Measurements from ENCODE around the gene GNG10.
"Not testable (repeated sequence)": the region's sequence is repeated elsewhere in the genome, so short reads cannot be mapped to it uniquely, and the experiment has no call there.

GNG10 gene

DNA sequence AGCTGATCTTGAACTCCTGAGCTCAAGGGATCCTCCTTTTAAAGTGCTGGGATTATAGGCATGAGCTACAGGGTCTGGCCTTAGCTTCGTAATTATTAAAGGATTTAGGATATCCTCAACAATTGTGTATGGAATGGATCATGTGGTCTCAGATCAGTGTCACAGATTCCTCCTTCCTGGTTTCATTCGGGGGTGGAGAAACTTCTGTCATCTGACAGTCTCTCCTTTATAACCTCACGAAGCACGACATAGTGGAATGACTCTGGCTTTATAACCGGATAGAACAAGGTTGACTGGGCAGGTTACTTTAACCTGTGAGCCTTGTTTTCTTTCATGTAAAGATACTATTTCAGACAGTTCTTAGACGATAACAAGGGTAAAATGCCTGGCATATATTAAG lies 4.4 kb upstream of the GNG10 start:
- no peak for DNase-seq

GRCh38 chr9:111658943-111659342 lies 2.5 kb upstream of the GNG10 start:
- DNase-seq: no peak

DNA sequence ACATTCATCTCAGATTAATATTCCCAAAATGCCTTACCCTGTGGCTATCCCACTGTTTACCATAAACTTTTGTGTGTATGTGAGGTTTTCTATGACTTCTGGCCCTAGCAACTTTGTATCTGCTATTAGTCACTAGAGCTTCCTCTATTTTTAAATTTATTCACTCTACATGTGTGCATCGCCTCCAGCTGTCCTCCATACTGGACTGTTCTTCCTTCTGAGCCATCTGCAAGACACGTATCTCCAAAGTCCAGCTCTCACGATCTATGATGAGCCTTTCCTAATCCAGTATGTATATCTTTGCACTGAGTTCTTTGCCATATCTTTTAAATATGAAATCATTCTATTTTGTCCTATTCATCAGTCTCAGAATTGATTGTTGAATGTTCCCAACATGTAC lies 1.7 kb upstream of the GNG10 start:
- DNase-seq: no peak

DNA sequence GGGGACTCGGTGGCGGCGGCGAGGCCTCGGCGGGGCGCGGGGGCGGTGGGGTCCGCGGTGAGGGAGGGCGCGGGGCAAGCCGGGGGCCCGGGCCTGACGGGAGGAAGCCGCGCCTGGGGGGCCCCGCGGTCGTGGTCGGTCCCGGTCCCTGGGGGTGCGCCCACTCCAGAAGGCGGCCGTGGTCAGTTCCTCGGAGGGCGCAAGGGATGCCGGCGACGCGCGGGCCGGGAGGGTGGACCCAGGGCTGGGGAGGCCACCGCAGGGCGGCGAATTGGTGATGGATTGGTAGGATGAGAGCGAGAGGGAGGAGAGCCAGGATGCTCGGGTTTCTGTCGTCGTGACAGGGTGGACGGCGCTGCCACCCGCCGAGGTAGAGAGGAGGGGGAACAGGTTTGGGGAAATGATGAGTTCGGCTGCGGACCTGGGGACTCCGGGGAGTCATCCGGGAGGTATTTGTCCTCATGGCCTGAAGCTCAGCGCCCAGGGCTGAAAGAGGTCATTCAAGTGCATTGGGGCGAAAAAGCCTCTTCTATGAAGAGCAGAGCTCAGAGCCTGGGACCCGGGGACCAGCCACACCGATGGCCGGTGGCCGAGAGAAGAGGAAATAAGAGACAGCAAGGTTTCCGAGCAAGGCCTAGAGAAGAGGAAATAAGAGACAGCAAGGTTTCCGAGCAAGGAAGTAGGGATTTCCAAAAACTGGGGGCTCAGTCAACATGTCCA lies 557 bp downstream of the GNG10 start:
- DNase-seq: peak; percentile 31

GRCh38 chr9:111662576-111663300 lies 1.3 kb downstream of the GNG10 start:
- no peak for DNase-seq

DNA sequence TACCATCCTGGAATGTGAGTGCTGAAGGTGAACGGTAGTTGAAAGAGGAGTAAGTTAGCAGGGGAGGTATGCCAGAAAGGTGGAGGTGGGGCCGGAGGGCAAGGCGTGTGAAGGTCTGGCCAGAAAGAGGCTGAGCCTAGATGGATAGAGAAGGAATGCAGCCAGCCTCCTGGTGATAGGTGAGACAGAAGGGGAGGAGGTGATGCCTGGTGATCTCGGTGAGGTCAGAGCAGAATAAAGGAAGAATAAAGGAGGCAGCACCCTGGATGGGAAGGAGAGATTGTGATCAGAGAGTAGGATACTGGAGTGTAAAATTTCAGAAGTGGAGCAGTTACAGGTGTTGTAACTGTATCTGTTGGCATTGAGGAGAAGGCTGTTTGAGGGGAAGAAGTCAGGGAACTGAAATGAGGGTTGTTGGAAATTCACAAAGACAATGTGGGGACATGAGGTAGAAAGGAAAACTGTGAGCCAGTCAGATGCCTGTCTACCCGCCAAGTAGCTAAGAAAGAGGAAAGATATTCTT lies 2.0 kb downstream of the GNG10 start:
- no peak for DNase-seq

- no peak for DNase-seq
Measured at GRCh38 chr9:111668026-111668573, 6.7 kb downstream of the GNG10 start.

DNA sequence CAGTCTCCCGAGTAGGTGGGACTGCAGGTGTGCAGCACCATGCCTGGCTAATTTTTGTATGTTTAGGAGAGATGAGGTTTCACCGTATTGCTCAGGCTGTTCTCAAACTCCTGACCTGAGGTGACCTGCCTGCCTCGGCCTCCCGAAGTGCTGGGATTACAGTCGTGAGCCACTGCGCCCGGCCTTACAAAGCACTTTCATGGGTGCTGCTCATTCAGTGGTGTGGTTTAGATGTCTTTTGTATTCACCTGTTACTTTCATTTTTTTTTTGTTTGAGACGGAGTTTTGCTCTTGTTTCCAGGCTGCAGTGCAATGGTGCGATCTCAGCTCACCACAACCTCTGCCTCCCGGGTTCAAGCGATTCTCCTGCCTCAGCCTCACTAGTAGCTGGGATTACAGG lies 7.2 kb downstream of the GNG10 start:
- not testable (repeated sequence) for DNase-seq

DNA sequence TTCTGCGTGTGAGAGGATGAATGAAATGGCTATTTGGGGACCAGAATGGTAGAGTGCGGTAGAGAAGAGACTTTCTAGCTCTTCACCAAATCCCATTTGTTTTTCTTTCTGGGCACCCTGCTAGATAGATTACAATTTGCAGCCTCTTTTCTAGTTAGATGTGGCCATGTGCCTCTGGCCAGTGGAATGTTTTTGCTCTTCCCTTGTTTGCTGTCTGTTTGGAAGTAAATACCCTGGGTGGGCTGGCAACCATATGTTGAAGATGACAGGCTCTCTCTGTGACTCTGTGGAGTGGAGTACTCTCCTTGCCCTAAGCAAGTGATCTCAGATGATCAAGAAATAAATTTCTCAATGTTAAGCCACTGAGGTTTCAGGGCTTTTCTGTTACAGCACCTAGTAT lies 12.9 kb downstream of the GNG10 start:
- DNase-seq: no peak

GRCh38 chr9:111676116-111676515 lies 14.7 kb downstream of the GNG10 start:
- DNase-seq: no peak

- no peak for DNase-seq
Measured at GRCh38 chr9:111678293-111678692, 16.9 kb downstream of the GNG10 start.

GRCh38 chr9:111679199-111679598 lies 17.8 kb downstream of the GNG10 start:
- no peak for DNase-seq

GRCh38 chr9:111683392-111683791 lies 22.0 kb downstream of the GNG10 start:
- no peak for DNase-seq

- peak; percentile 65 for DNase-seq
Measured at GRCh38 chr9:111691672-111692329, 30.4 kb downstream of the GNG10 start.

DNA sequence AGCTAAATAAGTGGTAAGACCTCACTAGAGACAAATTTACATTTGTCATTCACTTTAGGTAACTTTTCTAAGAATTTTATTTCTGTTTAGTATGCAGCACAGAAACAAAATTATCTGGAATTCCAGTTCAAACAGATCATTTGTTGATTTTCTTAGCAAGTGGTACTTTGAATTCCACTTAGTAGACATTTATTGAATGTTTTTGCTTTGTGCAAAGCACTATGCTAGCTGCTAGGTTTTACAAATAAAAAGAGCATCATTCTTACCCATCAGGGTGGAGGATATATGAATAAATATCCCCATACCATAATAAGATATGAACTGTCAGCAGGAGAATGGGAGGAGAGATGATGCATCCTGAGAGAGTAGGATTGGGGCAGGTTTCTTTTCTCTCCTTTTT lies 35.4 kb downstream of the GNG10 start:
- DNase-seq: no peak

- DNase-seq: no peak
Measured at GRCh38 chr9:111700776-111701175, 39.4 kb downstream of the GNG10 start.

DNA sequence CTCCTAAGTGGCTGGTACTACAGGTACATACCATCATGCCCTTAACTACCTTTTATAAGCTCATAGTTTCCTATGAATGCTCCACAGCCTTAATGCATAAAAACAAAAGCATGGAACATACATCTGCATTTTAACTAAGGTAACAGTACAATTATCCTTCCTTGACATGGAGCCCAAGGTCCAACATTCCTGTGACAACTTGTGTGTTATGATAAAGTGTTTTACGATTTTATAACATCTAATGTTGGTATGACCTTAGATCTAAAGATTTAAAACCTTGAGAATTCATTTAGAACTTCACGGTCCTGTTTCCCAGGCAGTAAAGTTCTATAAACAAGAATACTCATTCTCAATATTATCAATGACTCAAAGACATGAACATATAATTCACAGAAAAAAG lies 43.1 kb downstream of the GNG10 start:
- DNase-seq: no peak

- DNase-seq: no peak
Measured at GRCh38 chr9:111711548-111711947, 50.1 kb downstream of the GNG10 start.

- no peak for DNase-seq
Measured at GRCh38 chr9:111712369-111712768, 51.0 kb downstream of the GNG10 start.

GRCh38 chr9:111715471-111715870 lies 54.1 kb downstream of the GNG10 start:
- DNase-seq: no peak

DNA sequence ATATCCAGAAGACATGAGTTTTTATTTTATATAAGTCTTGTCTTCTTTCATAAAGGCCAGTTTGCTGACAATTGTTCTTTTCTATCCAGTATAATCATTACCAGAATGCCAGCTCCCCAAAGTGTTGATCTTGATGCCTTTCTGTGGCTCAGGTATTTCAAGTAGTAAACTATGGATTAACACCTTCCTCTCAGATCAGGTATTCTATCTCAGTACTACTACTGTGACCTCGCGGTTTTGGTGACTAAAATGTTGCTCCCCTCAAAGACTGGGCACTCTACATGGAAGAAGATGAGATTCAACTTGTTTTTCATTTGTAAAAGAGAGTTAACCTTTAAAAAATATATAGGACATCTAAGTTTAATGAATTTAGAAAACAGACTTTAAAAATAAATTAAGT lies 58.1 kb downstream of the GNG10 start:
- DNase-seq: no peak
